Measurements from ENCODE around the gene PSMD10. TPM values are rescaled to one million over a fixed set of nuclear protein-coding genes. Genes with fewer than 3 reads are reported as not detected.

Gene PSMD10
- total RNA-seq, 2 donors from 2014 or later = 27.7 to 35.3 TPM

- Mint-ChIP-seq H3K9me3 (no peaks in the 10 kb centered on the region), H3K4me3 (no peak overlapping the region), H3K27me3 (peaks cover 23 to 37% of the 10 kb centered on the region in 2 donors), H3K36me3 (no peaks in the 10 kb centered on the region), H3K27ac (no peak overlapping the region), H3K4me1 (ENCODE audit: low read depth in 2 of 2) (peaks cover 0 to 3% of the 10 kb centered on the region in 2 donors)
- ATAC-seq (no peak), DNase-seq (ENCODE audit: low spot score) (no peak)
Measured at GRCh38 chrX:108055546-108055945, 35.8 kb downstream of the PSMD10 start.

GRCh38 chrX:108053218-108053617 is 38.1 kb downstream of the PSMD10 start:
- Mint-ChIP-seq H3K36me3 (no peaks in the 10 kb centered on the region), H3K27ac (no peak overlapping the region), H3K27me3 (peaks cover 16 to 32% of the 10 kb centered on the region in 2 donors), H3K4me3 (no peak overlapping the region), H3K9me3 (no peaks in the 10 kb centered on the region), H3K4me1 (ENCODE audit: low read depth in 2 of 2) (peaks cover 0 to 3% of the 10 kb centered on the region in 2 donors)
- DNase-seq (ENCODE audit: low spot score) (no peak), ATAC-seq (no peak)

GRCh38 chrX:108049649-108050048 is 41.7 kb downstream of the PSMD10 start:
- Mint-ChIP-seq H3K4me1 (ENCODE audit: low read depth in 2 of 2) (peaks cover 0 to 3% of the 10 kb centered on the region in 2 donors), H3K4me3 (no peak overlapping the region), H3K36me3 (no peaks in the 10 kb centered on the region), H3K27ac (no peak overlapping the region), H3K9me3 (no peaks in the 10 kb centered on the region), H3K27me3 (peaks cover 9 to 23% of the 10 kb centered on the region in 2 donors)
- no peak for ATAC-seq
- no peak for DNase-seq (ENCODE audit: low spot score)

GRCh38 chrX:108044554-108045256 is 46.6 kb downstream of the PSMD10 start, which contains the start of gene VSIG1:
VSIG1 (plus strand) TSS chrX:108045065; CDS start chrX:108045131, 66 bp downstream.
- DNase-seq (ENCODE audit: low spot score) = no peak
- Mint-ChIP-seq H3K36me3 (no peaks in the 10 kb centered on the region), H3K9me3 (no peaks in the 10 kb centered on the region), H3K4me1 (ENCODE audit: low read depth in 2 of 2) (no peaks in the 10 kb centered on the region), H3K27ac (no peak within 1 kb of the TSS), H3K4me3 (no peak within 1 kb of the TSS), H3K27me3 (peaks cover 8 to 25% of the 10 kb centered on the region in 2 donors)
- ATAC-seq = no peak

- ATAC-seq (no peak), DNase-seq (ENCODE audit: low spot score) (no peak)
- Mint-ChIP-seq H3K4me3 (no peak overlapping the region), H3K36me3 (no peaks in the 10 kb centered on the region), H3K27me3 (peaks cover 4 to 26% of the 10 kb centered on the region in 2 donors), H3K27ac (no peak overlapping the region), H3K9me3 (no peaks in the 10 kb centered on the region), H3K4me1 (ENCODE audit: low read depth in 2 of 2) (no peaks in the 10 kb centered on the region)
Measured at GRCh38 chrX:108036298-108036973, 54.9 kb downstream of the PSMD10 start.

GRCh38 chrX:108034725-108035124 is 56.6 kb downstream of the PSMD10 start:
- DNase-seq (ENCODE audit: low spot score) (no peak), ATAC-seq (no peak)
- H3K36me3 Mint-ChIP-seq = no peaks in the 10 kb centered on the region
- H3K27me3 Mint-ChIP-seq = peaks cover 4 to 23% of the 10 kb centered on the region in 2 donors
- H3K4me1 Mint-ChIP-seq (ENCODE audit: low read depth in 2 of 2) = no peaks in the 10 kb centered on the region
- no peak overlapping the region for H3K27ac Mint-ChIP-seq
- H3K4me3 Mint-ChIP-seq = no peak overlapping the region
- H3K9me3 Mint-ChIP-seq = no peaks in the 10 kb centered on the region

Other genes with a start within 250 kb of the PSMD10 start
- not detected for gene TEX13B, start 109.2 kb downstream of the PSMD10 start, total RNA-seq
- not detected for gene VSIG1, start 46.5 kb downstream of the PSMD10 start, total RNA-seq
- 10 to 100 TPM; 12.0 to 17.8 TPM for gene ATG4A, start 236 bp upstream of the PSMD10 start, total RNA-seq